Uterus (tissue), 4 donors: ENCODE results near the gene ZCWPW2. TPM values are rescaled to one million over a fixed set of nuclear protein-coding genes. Genes with fewer than 3 reads are reported as not detected.

ENCODE experiments used
- DNase-seq, 2 donors: peaks; one replicate each; pipeline ENCODE4 v3.0.0-alpha.2; 2019 to 2020
- H3K27ac ChIP-seq, 2 donors: fragments of 200-600 bp; sonication (generic); 1 replicate in 1 of 2; 2 replicates in 1 of 2; pipeline ENCODE4 v1.5.1; 2016 to 2018
- H3K27me3 ChIP-seq, 2 donors: fragments of 200-600 bp; sonication (generic); one replicate each; pipeline ENCODE4 v1.5.1; 2018 to 2019; ENCODE audit warnings: control low read depth in 1 of 2
- H3K36me3 ChIP-seq, 2 donors: fragments of 200-600 bp; sonication (generic); one replicate each; pipeline ENCODE4 v1.5.1; 2019; ENCODE audit warnings: control low read depth in 1 of 2
- H3K4me1 ChIP-seq, 2 donors: fragments of 200-600 bp; sonication (generic); one replicate each; pipeline ENCODE4 v1.5.1; 2018 to 2019; ENCODE audit warnings: control low read depth in 1 of 2
- H3K4me3 ChIP-seq, 2 donors: fragments of 200-600 bp; sonication (generic); 1 replicate in 1 of 2; 2 replicates in 1 of 2; pipeline ENCODE4 v1.5.1; 2018 to 2019; ENCODE audit warnings: mild to moderate bottlenecking in 1 of 2
- H3K9me3 ChIP-seq, 2 donors: fragments of 200-600 bp; sonication (generic); one replicate each; pipeline ENCODE4 v1.5.1; 2019; ENCODE audit warnings: control low read depth in 1 of 2
- POLR2A ChIP-seq, 2 donors: fragments of 450-650 bp; IDR thresholded peaks; one replicate each; pipeline ENCODE4 v1.6.1; 2016; ENCODE audit warnings: antibody characterized with exemption in 2 of 2, mild to moderate bottlenecking in 1 of 2, moderate library complexity in 1 of 2
- intact Hi-C: fragments of 100-400 bp; cut with DNase I; formaldehyde crosslinking; loops from one replicate; pipeline ENCODE4 v1.15.1; 2023; ENCODE audit warnings: low total_unique reads
- total RNA-seq, 4 donors: library from RNA; depleted of rRNA in 3 of 4; stranded (reverse); fragments of >200 nt in 3 of 4; gene quantifications; one replicate each; pipeline versions ENCODE4 v1.1.0 to v1.2.4, GENCODE V29; 2014 to 2023
- TF ChIP-seq, protein P1 (sequence below), 4 experiments: fragments of 200-600 bp in 2 of 4; fragments of 450-650 bp in 2 of 4; sonication (generic) in 2 of 4; IDR thresholded peaks; one replicate each; pipeline ENCODE4 v1.5.1; 2016 to 2019; ENCODE audit warnings: antibody characterized with exemption in 4 of 4, mild to moderate bottlenecking in 2 of 4, moderate library complexity in 1 of 4
- donor health status: DM: yes; HTN: yes; CAD: no.

The ZCWPW2 gene, protein sequence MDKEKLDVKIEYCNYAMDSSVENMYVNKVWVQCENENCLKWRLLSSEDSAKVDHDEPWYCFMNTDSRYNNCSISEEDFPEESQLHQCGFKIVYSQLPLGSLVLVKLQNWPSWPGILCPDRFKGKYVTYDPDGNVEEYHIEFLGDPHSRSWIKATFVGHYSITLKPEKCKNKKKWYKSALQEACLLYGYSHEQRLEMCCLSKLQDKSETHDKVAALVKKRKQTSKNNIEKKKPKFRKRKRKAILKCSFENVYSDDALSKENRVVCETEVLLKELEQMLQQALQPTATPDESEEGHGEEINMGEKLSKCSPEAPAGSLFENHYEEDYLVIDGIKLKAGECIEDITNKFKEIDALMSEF
- total RNA-seq: 1 to 10 TPM in 2 of 4 donors, not detected in 2; 1.5 to 2.6 TPM

DNA sequence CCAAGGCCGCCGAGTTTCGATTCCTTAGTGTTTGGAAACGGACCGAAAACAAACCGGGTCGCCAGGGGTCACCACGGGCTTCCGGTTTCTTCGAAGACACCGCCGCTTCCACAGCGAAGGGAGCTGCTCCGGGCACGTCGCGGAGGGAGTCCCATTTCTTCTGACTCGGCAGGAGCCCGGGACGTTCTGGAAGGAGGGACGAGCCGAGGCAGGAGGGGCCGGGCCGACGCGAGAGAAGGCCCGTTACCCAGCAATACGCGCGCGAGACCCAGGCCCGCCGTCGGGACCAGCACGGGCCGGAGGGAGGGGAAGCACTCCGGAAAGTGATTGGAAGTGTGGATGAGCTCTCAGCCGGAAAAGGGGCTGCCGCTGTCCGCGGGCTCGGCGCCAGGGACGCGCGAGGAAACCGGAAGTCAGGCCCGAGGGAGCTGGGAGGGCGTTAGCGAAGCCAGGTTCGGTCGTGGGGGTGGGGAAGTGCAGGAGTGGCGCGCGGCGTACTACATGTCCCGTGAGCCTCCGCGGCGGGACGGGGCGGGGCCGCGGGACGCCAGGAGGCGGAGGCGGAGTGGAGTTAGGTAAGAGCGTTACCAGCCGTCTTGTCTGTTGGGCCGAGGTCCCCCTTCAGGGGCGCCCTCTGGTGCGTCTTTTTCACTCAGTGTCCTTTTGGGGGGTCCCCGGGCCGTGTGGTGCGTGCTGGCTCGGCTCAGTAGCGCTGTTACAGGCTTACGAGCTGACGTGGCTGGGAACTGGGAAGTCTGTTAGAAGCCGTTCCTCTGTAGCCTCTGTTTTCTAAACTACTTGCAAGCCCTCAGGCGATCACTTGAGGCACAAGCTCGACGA is at the start of gene ZCWPW2, which contains the start of gene AZI2:
Gene ZCWPW2, plus strand, starts transcription at position 93 of the 840 bp plus-strand sequence. CDS start 64,348 bp downstream, outside the sequence.
Gene AZI2, minus strand, starts transcription at position 196 of the 840 bp plus-strand sequence. CDS start 8,207 bp downstream, outside the sequence.
- TF ChIP-seq, protein P1, sequence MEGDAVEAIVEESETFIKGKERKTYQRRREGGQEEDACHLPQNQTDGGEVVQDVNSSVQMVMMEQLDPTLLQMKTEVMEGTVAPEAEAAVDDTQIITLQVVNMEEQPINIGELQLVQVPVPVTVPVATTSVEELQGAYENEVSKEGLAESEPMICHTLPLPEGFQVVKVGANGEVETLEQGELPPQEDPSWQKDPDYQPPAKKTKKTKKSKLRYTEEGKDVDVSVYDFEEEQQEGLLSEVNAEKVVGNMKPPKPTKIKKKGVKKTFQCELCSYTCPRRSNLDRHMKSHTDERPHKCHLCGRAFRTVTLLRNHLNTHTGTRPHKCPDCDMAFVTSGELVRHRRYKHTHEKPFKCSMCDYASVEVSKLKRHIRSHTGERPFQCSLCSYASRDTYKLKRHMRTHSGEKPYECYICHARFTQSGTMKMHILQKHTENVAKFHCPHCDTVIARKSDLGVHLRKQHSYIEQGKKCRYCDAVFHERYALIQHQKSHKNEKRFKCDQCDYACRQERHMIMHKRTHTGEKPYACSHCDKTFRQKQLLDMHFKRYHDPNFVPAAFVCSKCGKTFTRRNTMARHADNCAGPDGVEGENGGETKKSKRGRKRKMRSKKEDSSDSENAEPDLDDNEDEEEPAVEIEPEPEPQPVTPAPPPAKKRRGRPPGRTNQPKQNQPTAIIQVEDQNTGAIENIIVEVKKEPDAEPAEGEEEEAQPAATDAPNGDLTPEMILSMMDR (IDR thresholded peaks at IDR 0.05): peak; percentile 4 to 38 (median 25)
- peak; percentile 86 to 88 for TF ChIP-seq POLR2A (IDR thresholded peaks at IDR 0.05)
- peak within 1 kb of the TSS; percentile 96 to 99 for H3K27ac ChIP-seq
- peaks cover 0 to 7% of the 10 kb centered on the region in 2 donors for H3K4me1 ChIP-seq
- H3K36me3 ChIP-seq: no peaks in the 10 kb centered on the region
- DNase-seq: peak; percentile 97
- H3K27me3 ChIP-seq: no peaks in the 10 kb centered on the region
- intact Hi-C loops: no loop called here
- H3K9me3 ChIP-seq: no peaks in the 10 kb centered on the region
- H3K4me3 ChIP-seq: peak within 1 kb of the TSS; percentile 61 to 70

DNA sequence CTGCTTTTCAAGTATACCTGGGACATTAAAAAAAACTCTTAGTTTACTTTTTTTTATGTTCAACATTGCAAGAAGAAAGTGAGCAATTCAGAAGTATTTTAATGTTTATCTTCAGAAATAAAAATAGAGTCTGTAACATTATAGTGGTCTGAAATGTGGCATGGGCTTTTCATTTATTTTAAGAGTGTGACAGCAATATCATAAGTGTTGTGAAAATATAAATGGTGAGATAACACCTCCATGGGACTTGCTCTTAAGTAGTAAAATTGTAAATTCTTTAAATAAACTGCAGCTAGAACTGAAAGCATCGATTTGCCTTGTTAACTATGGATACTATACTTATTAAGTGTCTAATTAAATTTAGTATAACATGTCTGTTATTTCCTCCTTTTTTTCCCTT is 48.8 kb upstream of the ZCWPW2 start:
- intact Hi-C loops: no loop called here
- TF ChIP-seq, protein P1 (IDR thresholded peaks at IDR 0.05): no peak
- no peak for TF ChIP-seq POLR2A (IDR thresholded peaks at IDR 0.05)
- Histone ChIP-seq H3K27me3 (no peaks in the 10 kb centered on the region), H3K4me3 (no peak overlapping the region), H3K27ac (no peak overlapping the region), H3K36me3 (peaks cover 0 to 4% of the 10 kb centered on the region in 2 donors), H3K4me1 (peaks cover 0 to 5% of the 10 kb centered on the region in 2 donors), H3K9me3 (no peaks in the 10 kb centered on the region)
- DNase-seq: no peak

DNA sequence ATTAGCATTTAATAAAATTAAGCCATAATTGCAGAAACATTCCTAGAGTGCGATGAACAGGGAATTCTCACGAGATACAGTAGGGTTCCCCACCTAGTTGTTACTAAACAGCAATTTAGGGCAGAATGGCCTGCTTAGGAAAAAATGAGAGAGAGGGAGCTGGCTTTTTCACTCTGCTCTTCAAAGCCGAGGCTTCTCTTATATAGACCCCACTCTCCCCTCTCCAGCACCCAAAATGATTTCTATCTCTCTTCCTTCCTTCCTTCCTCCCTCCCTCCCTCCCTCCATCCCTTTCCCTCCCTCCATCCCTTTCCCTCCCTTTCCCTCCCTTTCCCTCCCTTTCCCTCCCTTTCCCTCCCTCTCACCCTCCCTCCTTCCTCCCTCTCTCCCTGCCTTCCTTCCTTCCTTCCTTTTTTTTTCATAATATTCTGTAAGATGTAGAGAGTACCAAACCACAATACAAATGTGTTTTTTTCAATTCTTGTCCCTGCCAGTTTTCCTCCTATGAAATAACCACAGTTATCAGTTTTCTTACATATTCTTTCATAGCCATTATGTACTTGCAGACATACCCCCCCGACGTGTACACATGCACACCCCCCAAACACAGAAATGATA is 48.1 kb upstream of the ZCWPW2 start:
- Histone ChIP-seq H3K27me3 (no peaks in the 10 kb centered on the region), H3K9me3 (no peaks in the 10 kb centered on the region), H3K4me3 (no peak overlapping the region), H3K4me1 (peaks cover 0 to 5% of the 10 kb centered on the region in 2 donors), H3K27ac (no peak overlapping the region), H3K36me3 (peaks cover 0 to 4% of the 10 kb centered on the region in 2 donors)
- no peak for DNase-seq
- TF ChIP-seq, protein P1 (IDR thresholded peaks at IDR 0.05): no peak
- TF ChIP-seq POLR2A (IDR thresholded peaks at IDR 0.05): no peak
- intact Hi-C loops: no loop called here

DNA sequence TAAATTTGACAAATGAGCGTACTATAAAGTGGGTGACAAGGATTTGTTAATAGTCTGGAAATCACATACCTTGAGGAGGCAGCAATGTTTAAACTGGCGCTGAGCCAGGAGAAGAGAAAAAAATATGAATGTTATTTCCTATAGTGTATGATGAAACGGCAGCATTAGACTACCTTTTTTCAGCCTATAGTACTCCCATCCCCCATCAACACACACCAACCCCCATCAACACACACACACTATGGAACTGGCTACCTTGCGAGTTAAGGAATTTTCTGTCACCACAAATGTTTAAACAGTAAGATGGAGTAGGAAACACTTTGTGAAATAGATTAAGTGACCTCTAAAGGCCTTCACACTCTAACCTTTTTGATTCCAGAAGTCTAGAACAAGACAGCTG is 46.8 kb upstream of the ZCWPW2 start:
- Histone ChIP-seq H3K4me1 (no peaks in the 10 kb centered on the region), H3K4me3 (no peak overlapping the region), H3K9me3 (no peaks in the 10 kb centered on the region), H3K27ac (no peak overlapping the region), H3K27me3 (no peaks in the 10 kb centered on the region), H3K36me3 (no peaks in the 10 kb centered on the region)
- TF ChIP-seq, protein P1 (IDR thresholded peaks at IDR 0.05): no peak
- DNase-seq: no peak
- intact Hi-C loops: no loop called here
